Endothelial cell of umbilical vein (primary cell): Measurements from ENCODE around the gene TWF2. TPM values are rescaled to one million over a fixed set of nuclear protein-coding genes. Genes with fewer than 3 reads are reported as not detected.

Experiments
- BruUV-seq: library from RNA; stranded (reverse); fragments of 400-500 nt; replicated peaks from 2 replicates; lab custom pipeline; 2021; lab: Mats Ljungman, UMichigan
- CTCF ChIA-PET: fragments of 300-600, 350-600 bp; sonication (Branson Sonifier 250); formaldehyde crosslinking; loops from one replicate; lab custom pipeline; 2021; ENCODE audit warnings: antibody characterized with exemption, inconsistent platforms; lab: Charles Lee
- POLR2A ChIA-PET: fragments of 300-600, 350-600 bp; sonication (Branson Sonifier 250); formaldehyde crosslinking; loops from one replicate; lab custom pipeline; 2021; ENCODE audit warnings: antibody characterized with exemption, inconsistent platforms; lab: Charles Lee
- DNase-seq: peaks from one replicate; pipeline ENCODE4 v3.0.0-alpha.2; 2011; ENCODE audit warnings: low read depth, low spot score
- FAIRE-seq: peaks from 2 replicates; lab custom pipeline; 2011; peaks lifted over from hg19 to GRCh38; lab: Jason Lieb, UNC
- H2AFZ ChIP-seq: 2 replicates; pipeline ENCODE4 v1.6.0; 2012; ENCODE audit warnings: low read depth, low read length, control low read depth, inconsistent platforms
- H3K27ac ChIP-seq: 2 replicates; pipeline ENCODE4 v1.5.1; 2011; ENCODE audit warnings: low read depth, mild to moderate bottlenecking, control low read depth, low read length, moderate library complexity; ENCODE audit not compliant: insufficient read depth
- H3K27me3 ChIP-seq, 2 experiments: 2 replicates each; pipeline versions ENCODE4 v1.6.0 to v1.6.1; 2011; ENCODE audit warnings: low read length in 2 of 2, mixed read lengths in 1 of 2; ENCODE audit not compliant: control insufficient read depth in 2 of 2, insufficient read depth in 2 of 2
- H3K36me3 ChIP-seq, 2 experiments: 2 replicates in 1 of 2; 3 replicates in 1 of 2; pipeline ENCODE4 v1.5.1; 2011; ENCODE audit warnings: low read length in 2 of 2, mild to moderate bottlenecking in 1 of 2, moderate library complexity in 1 of 2; ENCODE audit not compliant: control insufficient read depth in 2 of 2, insufficient read depth in 2 of 2; ENCODE audit errors: extremely low read depth in 1 of 2
- H3K4me1 ChIP-seq: 3 replicates; pipeline ENCODE4 v1.5.1; 2011; ENCODE audit warnings: mild to moderate bottlenecking, low read length; ENCODE audit not compliant: control insufficient read depth, insufficient read depth; ENCODE audit errors: extremely low read depth
- H3K4me2 ChIP-seq: 2 replicates; pipeline ENCODE4 v1.6.1; 2011; ENCODE audit warnings: low read length, control low read depth, mixed read lengths; ENCODE audit not compliant: insufficient read depth
- H3K4me3 ChIP-seq, 3 experiments: fragments of 200-600 bp in 1 of 3; sonication (generic), shearing (Covaris generic) in 1 of 3; replicated peaks in 1 of 3; 2 replicates each; pipeline ENCODE4 v1.5.1; 2011 to 2016; ENCODE audit warnings: control low read depth in 3 of 3, low read length in 3 of 3, mild to moderate bottlenecking in 2 of 3, inconsistent platforms in 1 of 3, low read depth in 1 of 3, moderate library complexity in 1 of 3; ENCODE audit not compliant: insufficient read depth in 1 of 3
- H3K79me2 ChIP-seq: 2 replicates; pipeline ENCODE4 v1.6.0; 2012; ENCODE audit warnings: low read length, inconsistent platforms; ENCODE audit not compliant: control insufficient read depth, insufficient read depth
- H3K9ac ChIP-seq: replicated peaks from 2 replicates; pipeline ENCODE3; 2011; ENCODE audit warnings: low read length, control low read depth; ENCODE audit not compliant: insufficient read depth; ENCODE audit errors: extremely low read depth
- H3K9me1 ChIP-seq: replicated peaks from 3 replicates; pipeline ENCODE4 v1.6.0; 2011; ENCODE audit warnings: mild to moderate bottlenecking, low read length; ENCODE audit not compliant: control insufficient read depth, insufficient read depth; ENCODE audit errors: extremely low read depth
- H3K9me3 ChIP-seq: replicated peaks from 2 replicates; pipeline ENCODE4 v1.5.1; 2012; ENCODE audit warnings: low read length, inconsistent platforms; ENCODE audit not compliant: control insufficient read depth, insufficient read depth
- H4K20me1 ChIP-seq: replicated peaks from 2 replicates; pipeline ENCODE3; 2011; ENCODE audit warnings: mild to moderate bottlenecking, low read length; ENCODE audit not compliant: control insufficient read depth, insufficient read depth; ENCODE audit errors: extremely low read depth
- EZH2 ChIP-seq: IDR thresholded peaks from 2 replicates; pipeline ENCODE4 v1.6.1; 2012; ENCODE audit warnings: borderline replicate concordance, low read depth, mild to moderate bottlenecking, moderate library complexity, low read length, inconsistent platforms; ENCODE audit not compliant: severe bottlenecking
- FOS ChIP-seq: IDR thresholded peaks from 2 replicates; pipeline ENCODE4 v1.6.1; 2011; ENCODE audit warnings: mild to moderate bottlenecking, low read length, moderate library complexity, borderline replicate concordance; ENCODE audit not compliant: insufficient read depth
- GATA2 ChIP-seq: IDR thresholded peaks from 2 replicates; pipeline ENCODE4 v1.7.0; 2011; ENCODE audit warnings: low read depth, mild to moderate bottlenecking, moderate library complexity, mixed read lengths, low read length; ENCODE audit not compliant: insufficient read length, insufficient read depth
- JUN ChIP-seq: IDR thresholded peaks from 2 replicates; pipeline ENCODE4 v1.6.1; 2011; ENCODE audit warnings: borderline replicate concordance, low read depth; ENCODE audit not compliant: insufficient read length, insufficient read depth
- MYC ChIP-seq: IDR thresholded peaks from one replicate; pipeline ENCODE4 v1.6.1; 2011; ENCODE audit warnings: mild to moderate bottlenecking, low read depth, low read length
- POLR2A ChIP-seq: IDR thresholded peaks from 2 replicates; pipeline ENCODE4 v1.6.1; 2012; ENCODE audit warnings: low read depth, mild to moderate bottlenecking, control low read depth, low read length
- POLR2AphosphoS5 ChIP-seq: IDR thresholded peaks from 2 replicates; pipeline ENCODE4 v1.6.1; 2012; ENCODE audit warnings: low read depth, mild to moderate bottlenecking, control low read depth, low read length, moderate library complexity; ENCODE audit not compliant: insufficient read depth
- dilution Hi-C: fragments of 300-500 bp; cut with MboI; formaldehyde crosslinking; loops from one replicate; pipeline ENCODE4 v1.15.0; 2019; ENCODE audit warnings: low sequenced_read_pairs; ENCODE audit not compliant: extremely low pct_ligation_motif_present
- intact Hi-C: fragments of 100-400 bp; cut with micrococcal nuclease; formaldehyde crosslinking; loops from one replicate; pipeline ENCODE4 v1.10.0; 2022
- polyA plus RNA-seq, 4 experiments: library from polyadenylated mRNA; depleted of rRNA in 3 of 4; stranded (reverse) in 3 of 4; unstranded in 1 of 4; fragments of >200 nt; gene quantifications; 2 replicates each; pipeline versions ENCODE4 v1.2.1 to v1.2.3, GENCODE V29; 2011 to 2012; ENCODE audit warnings: missing spikeins in 1 of 4
- total RNA-seq: library from RNA; stranded (reverse); gene quantifications from 2 replicates; pipeline ENCODE4 v1.2.3, GENCODE V29; 2021
- TF ChIP-seq, protein P1 (sequence below): IDR thresholded peaks from 2 replicates; pipeline ENCODE4 v1.6.1; 2011; ENCODE audit not compliant: insufficient read depth, insufficient read length

The TWF2 gene
- total and polyA plus RNA-seq, 2 donors (not counting 3 experiments of a cell fraction or from before 2014, with no cell fraction given), result 82.9 to 134 TPM

DNA sequence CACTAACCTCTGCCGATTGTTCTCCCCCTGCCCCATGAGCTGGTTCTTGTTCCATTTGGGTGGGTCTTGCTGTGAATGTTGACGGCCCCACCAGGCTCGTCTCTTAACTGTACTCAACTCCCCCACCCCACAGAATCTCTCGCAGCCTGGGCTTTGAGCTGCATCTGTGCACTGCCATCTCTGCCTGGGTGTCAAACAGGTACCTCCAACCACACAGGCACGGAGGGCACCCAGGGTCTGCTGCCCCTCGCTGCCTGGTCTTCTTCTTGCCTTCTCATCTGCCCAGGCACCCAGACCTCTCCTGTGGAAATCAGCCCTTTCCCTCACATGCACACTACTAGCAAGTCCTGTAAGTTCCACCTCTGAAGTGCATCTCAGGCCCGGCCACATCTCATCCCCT lies 23.6 kb downstream of the TWF2 start:
- intact Hi-C loops (loop anchor here (5.0 kb wide), 1 partner anchor 213 kb away; no protein-coding TSS in a partner anchor), dilution Hi-C loops (no loop called here)
- H4K20me1 ChIP-seq, result no peaks in the 10 kb centered on the region
- no peaks in the 10 kb centered on the region for H3K79me2 ChIP-seq
- H2AFZ ChIP-seq, result no peak overlapping the region
- DNase-seq (no peak), FAIRE-seq (no peak)
- H3K4me3 ChIP-seq, result no peak overlapping the region
- TF ChIP-seq FOS, result no peak
- TF ChIP-seq, protein P1, sequence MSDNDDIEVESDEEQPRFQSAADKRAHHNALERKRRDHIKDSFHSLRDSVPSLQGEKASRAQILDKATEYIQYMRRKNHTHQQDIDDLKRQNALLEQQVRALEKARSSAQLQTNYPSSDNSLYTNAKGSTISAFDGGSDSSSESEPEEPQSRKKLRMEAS, result no peak
- TF ChIP-seq EZH2, result no peak
- no peak for TF ChIP-seq POLR2A
- no peak for TF ChIP-seq JUN
- TF ChIP-seq GATA2, result no peak
- no peak overlapping the region for H3K9ac ChIP-seq
- H3K9me1 ChIP-seq, result no peaks in the 10 kb centered on the region
- H3K9me3 ChIP-seq, result no peaks in the 10 kb centered on the region
- H3K36me3 ChIP-seq, result peaks cover 14 to 35% of the 10 kb centered on the region in 2 experiments
- H3K4me2 ChIP-seq, result no peak overlapping the region
- no peak overlapping the region for H3K27ac ChIP-seq
- BruUV-seq, result no TSS peak
- ChIA-PET CTCF (no interaction called here), POLR2A (no interaction called here)
- H3K4me1 ChIP-seq, result peaks cover 32% of the 10 kb centered on the region
- H3K27me3 ChIP-seq, result no peaks in the 10 kb centered on the region

DNA sequence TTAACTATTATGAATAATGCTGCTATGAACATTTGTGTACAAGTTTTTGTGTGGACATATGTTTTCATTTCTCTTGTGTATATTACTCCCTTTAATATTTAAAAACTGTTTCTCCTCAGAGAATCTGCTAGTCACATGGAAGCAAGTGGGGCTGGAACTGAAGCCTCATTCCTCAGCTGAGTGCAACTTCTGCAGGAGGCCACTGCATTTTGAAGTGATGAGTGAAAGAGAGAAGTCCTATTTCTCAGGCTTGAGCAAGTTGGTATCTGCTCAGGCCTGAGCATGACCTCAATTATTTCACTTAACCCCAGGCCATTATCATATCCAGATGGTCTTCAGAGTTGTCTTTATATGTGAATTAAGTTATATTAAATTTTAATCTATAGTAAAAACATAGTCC lies 25.1 kb downstream of the TWF2 start:
- Histone ChIP-seq H3K4me3 (no peak overlapping the region), H4K20me1 (no peaks in the 10 kb centered on the region), H3K9me3 (no peaks in the 10 kb centered on the region), H3K27ac (no peak overlapping the region), H2AFZ (no peak overlapping the region), H3K4me2 (no peak overlapping the region), H3K9me1 (no peaks in the 10 kb centered on the region), H3K79me2 (no peaks in the 10 kb centered on the region), H3K36me3 (peaks cover 22 to 43% of the 10 kb centered on the region in 2 experiments), H3K4me1 (peaks cover 24% of the 10 kb centered on the region), H3K9ac (no peak overlapping the region), H3K27me3 (no peaks in the 10 kb centered on the region)
- ChIA-PET POLR2A (no interaction called here), CTCF (no interaction called here)
- DNase-seq (no peak), FAIRE-seq (no peak)
- intact Hi-C loops, result no loop called here
- TF ChIP-seq MYC (no peak), POLR2AphosphoS5 (no peak)
- dilution Hi-C loops, result no loop called here
- BruUV-seq, result no TSS peak
